Measurements from ENCODE around the gene NDUFS2. TPM values are rescaled to one million over a fixed set of nuclear protein-coding genes. Genes with fewer than 3 reads are reported as not detected.

The NDUFS2 gene
- total and polyA plus RNA-seq, 2 experiments from 2014 or later = 104 to 135 TPM

- Histone ChIP-seq H3K9ac (peak overlapping the region; percentile 80; the same call in 1 of the 2 replicates), H4K20me1 (ENCODE audit: insufficient read depth) (no peaks in the 10 kb centered on the region), H3K79me2 (ENCODE audit: insufficient read depth) (peaks cover 7% of the 10 kb centered on the region), H3F3A (ENCODE audit: insufficient read depth) (peaks cover 5% of the 10 kb centered on the region; the same call in 1 of the 2 replicates), H2AFZ (peak overlapping the region; percentile 93), H3K4me3 (peak overlapping the region; percentile 91), H3K4me2 (ENCODE audit: unreplicated experiment) (peak overlapping the region; percentile 73), H3K27ac (no peak overlapping the region), H3K36me3 (ENCODE audit: low read depth) (no peaks in the 10 kb centered on the region; the same call in 1 of the 2 replicates), H3K4me1 (ENCODE audit: insufficient read depth) (peaks cover 11% of the 10 kb centered on the region; the same call in 1 of the 2 replicates), H3K9me2 (ENCODE audit: insufficient read depth) (no peaks in the 10 kb centered on the region), H3K9me3 (ENCODE audit: low read depth) (no peaks in the 10 kb centered on the region), H3K27me3 (replicated peaks; ENCODE audit: insufficient read depth) (no peaks in the 10 kb centered on the region)
- in situ Hi-C loops (cut with MboI) = no loop called here
- 36 to 38% methylated on average over 11 of the region's 11 CpGs for WGBS, 2 experiments (ENCODE audit: low coverage in 1 of 2, low lambda C conversion rate in 2 of 2, missing lambda C conversion rate in 2 of 2)
- peak; percentile 88 for DNase-seq
- no peak for TF ChIP-seq EZH2phosphoT487 (IDR thresholded peaks at IDR 0.05; ENCODE audit: insufficient read depth, low read depth)
- no peak for TF ChIP-seq EZH2 (IDR thresholded peaks at IDR 0.05; ENCODE audit: insufficient read depth, poor library complexity, severe bottlenecking)
Measured at GRCh38 chr1:161227196-161227871, 25.2 kb downstream of the NDUFS2 start.

- 91% methylated on average over 7 of the region's 7 CpGs for WGBS, 2 experiments (ENCODE audit: low coverage in 1 of 2, low lambda C conversion rate in 2 of 2, missing lambda C conversion rate in 2 of 2)
- Histone ChIP-seq H4K20me1 (ENCODE audit: insufficient read depth) (no peaks in the 10 kb centered on the region), H3K9ac (no peak overlapping the region), H3K27me3 (replicated peaks; ENCODE audit: insufficient read depth) (no peaks in the 10 kb centered on the region), H3K9me3 (ENCODE audit: low read depth) (no peaks in the 10 kb centered on the region), H3K27ac (no peak overlapping the region), H3F3A (ENCODE audit: insufficient read depth) (peaks cover 5% of the 10 kb centered on the region; the same call in 1 of the 2 replicates), H3K4me2 (ENCODE audit: unreplicated experiment) (no peak overlapping the region), H3K4me3 (no peak overlapping the region), H3K4me1 (ENCODE audit: insufficient read depth) (peaks cover 11% of the 10 kb centered on the region; the same call in 1 of the 2 replicates), H2AFZ (no peak overlapping the region; the same call in 1 of the 2 replicates), H3K79me2 (ENCODE audit: insufficient read depth) (peaks cover 7% of the 10 kb centered on the region), H3K36me3 (ENCODE audit: low read depth) (no peaks in the 10 kb centered on the region; the same call in 1 of the 2 replicates), H3K9me2 (ENCODE audit: insufficient read depth) (no peaks in the 10 kb centered on the region)
- no peak for DNase-seq
- TF ChIP-seq EZH2phosphoT487 (IDR thresholded peaks at IDR 0.05; ENCODE audit: insufficient read depth, low read depth) (no peak), EZH2 (IDR thresholded peaks at IDR 0.05; ENCODE audit: insufficient read depth, poor library complexity, severe bottlenecking) (no peak)
- in situ Hi-C loops (cut with MboI) = no loop called here
Measured at GRCh38 chr1:161228032-161228431, 25.9 kb downstream of the NDUFS2 start.

- Histone ChIP-seq H3K27ac (no peak overlapping the region), H3K9ac (no peak overlapping the region), H3K79me2 (ENCODE audit: insufficient read depth) (peaks cover 7% of the 10 kb centered on the region), H3K9me2 (ENCODE audit: insufficient read depth) (no peaks in the 10 kb centered on the region), H3K9me3 (ENCODE audit: low read depth) (no peaks in the 10 kb centered on the region), H4K20me1 (ENCODE audit: insufficient read depth) (no peaks in the 10 kb centered on the region), H3K36me3 (ENCODE audit: low read depth) (no peaks in the 10 kb centered on the region; the same call in 1 of the 2 replicates), H3K4me3 (no peak overlapping the region), H3K4me1 (ENCODE audit: insufficient read depth) (peaks cover 11% of the 10 kb centered on the region; the same call in 1 of the 2 replicates), H3K4me2 (ENCODE audit: unreplicated experiment) (no peak overlapping the region), H2AFZ (no peak overlapping the region), H3K27me3 (replicated peaks; ENCODE audit: insufficient read depth) (no peaks in the 10 kb centered on the region), H3F3A (ENCODE audit: insufficient read depth) (peaks cover 5% of the 10 kb centered on the region; the same call in 1 of the 2 replicates)
- 44 to 47% methylated on average over 3 of the region's 3 CpGs for WGBS, 2 experiments (ENCODE audit: low coverage in 1 of 2, low lambda C conversion rate in 2 of 2, missing lambda C conversion rate in 2 of 2)
- no peak for TF ChIP-seq EZH2 (IDR thresholded peaks at IDR 0.05; ENCODE audit: insufficient read depth, poor library complexity, severe bottlenecking)
- no peak for TF ChIP-seq EZH2phosphoT487 (IDR thresholded peaks at IDR 0.05; ENCODE audit: insufficient read depth, low read depth)
- no peak for DNase-seq
- in situ Hi-C loops (cut with MboI) = no loop called here
Measured at GRCh38 chr1:161229896-161230295, 27.7 kb downstream of the NDUFS2 start.

- WGBS, 2 experiments (ENCODE audit: low coverage in 1 of 2, low lambda C conversion rate in 2 of 2, missing lambda C conversion rate in 2 of 2) = 95 to 97% methylated on average over 7 of the region's 7 CpGs
- no peak overlapping the region for H3K4me2 ChIP-seq (ENCODE audit: unreplicated experiment)
- H3K9me2 ChIP-seq (ENCODE audit: insufficient read depth) = no peaks in the 10 kb centered on the region
- no peak overlapping the region for H3K4me3 ChIP-seq
- in situ Hi-C loops (cut with MboI) = no loop called here
- no peak for DNase-seq
- no peaks in the 10 kb centered on the region for H3K27me3 ChIP-seq (replicated peaks; ENCODE audit: insufficient read depth)
- H3K79me2 ChIP-seq (ENCODE audit: insufficient read depth) = peaks cover 7% of the 10 kb centered on the region
- H3K4me1 ChIP-seq (ENCODE audit: insufficient read depth) = peaks cover 6% of the 10 kb centered on the region; the same call in 1 of the 2 replicates
- H2AFZ ChIP-seq = no peak overlapping the region
- H4K20me1 ChIP-seq (ENCODE audit: insufficient read depth) = no peaks in the 10 kb centered on the region
- H3K27ac ChIP-seq = no peak overlapping the region
- H3F3A ChIP-seq (ENCODE audit: insufficient read depth) = no peaks in the 10 kb centered on the region
- H3K9ac ChIP-seq = no peak overlapping the region
- no peaks in the 10 kb centered on the region for H3K9me3 ChIP-seq (ENCODE audit: low read depth)
- TF ChIP-seq EZH2phosphoT487 (IDR thresholded peaks at IDR 0.05; ENCODE audit: insufficient read depth, low read depth) = no peak
- TF ChIP-seq EZH2 (IDR thresholded peaks at IDR 0.05; ENCODE audit: insufficient read depth, poor library complexity, severe bottlenecking) = no peak
- H3K36me3 ChIP-seq (ENCODE audit: low read depth) = no peaks in the 10 kb centered on the region; the same call in 1 of the 2 replicates
Measured at GRCh38 chr1:161230762-161231161, 28.6 kb downstream of the NDUFS2 start.
